ENCODE data around the gene OSGEP.

OSGEP gene

GRCh38 chr14:20454516-20455354 is at the start of gene OSGEP, which contains the start of gene APEX1:
Gene OSGEP, minus strand, starts transcription at chr14:20454812. Its CDS starts 129 bp downstream, at chr14:20454683.
Gene APEX1, plus strand, starts transcription at chr14:20455226. Its CDS starts 420 bp downstream, at chr14:20455646.
- peak; percentile 99 for DNase-seq (ENCODE audit: low spot score)

- no peak for DNase-seq (ENCODE audit: low spot score)
Measured at GRCh38 chr14:20503898-20504297, 49.3 kb upstream of the OSGEP start.

DNA sequence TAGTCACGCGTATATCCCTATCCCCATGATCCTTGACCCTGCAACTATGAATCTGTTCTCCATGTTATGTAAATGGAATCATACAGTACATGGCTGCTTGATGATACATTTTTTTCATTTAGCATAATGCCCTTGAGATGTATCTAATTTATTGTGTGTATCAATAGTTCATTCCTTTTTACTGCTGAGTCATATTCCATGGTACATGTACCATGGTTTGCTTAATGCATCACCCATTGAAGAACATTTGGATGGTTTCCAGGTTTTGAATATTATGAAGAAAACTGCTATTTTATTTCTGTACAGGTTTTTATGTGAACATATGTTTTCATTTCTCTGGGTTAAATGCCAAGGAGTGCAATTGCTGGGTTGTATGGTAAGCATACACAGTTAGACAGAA is 46.7 kb upstream of the OSGEP start:
- no peak for DNase-seq (ENCODE audit: low spot score)

GRCh38 chr14:20499881-20500280 is 45.3 kb upstream of the OSGEP start:
- no peak for DNase-seq (ENCODE audit: low spot score)

GRCh38 chr14:20499108-20499507 is 44.5 kb upstream of the OSGEP start:
- no peak for DNase-seq (ENCODE audit: low spot score)

DNA sequence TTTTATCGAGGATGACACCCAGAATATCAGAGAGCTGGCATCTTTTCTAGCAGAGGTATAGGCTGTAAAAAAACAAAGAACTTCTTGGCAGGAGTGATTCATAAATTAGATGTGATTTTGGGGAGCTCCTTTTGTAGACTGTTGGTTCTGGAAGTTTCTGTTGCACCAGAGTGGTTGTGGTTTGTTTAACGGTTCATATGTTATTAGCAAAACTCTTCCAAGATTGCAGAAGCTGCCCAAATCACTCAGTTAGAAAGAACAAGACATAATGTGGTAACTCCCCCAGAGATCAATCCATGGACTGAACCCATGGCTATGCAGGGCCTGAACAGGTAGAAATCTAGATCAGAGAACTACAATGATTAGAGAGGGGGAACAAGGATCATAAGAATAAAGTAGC is 44.0 kb upstream of the OSGEP start:
- no peak for DNase-seq (ENCODE audit: low spot score)

GRCh38 chr14:20494935-20495766 is 40.5 kb upstream of the OSGEP start:
- no peak for DNase-seq (ENCODE audit: low spot score)

GRCh38 chr14:20493634-20494033 is 39.0 kb upstream of the OSGEP start:
- DNase-seq (ENCODE audit: low spot score): no peak

DNA sequence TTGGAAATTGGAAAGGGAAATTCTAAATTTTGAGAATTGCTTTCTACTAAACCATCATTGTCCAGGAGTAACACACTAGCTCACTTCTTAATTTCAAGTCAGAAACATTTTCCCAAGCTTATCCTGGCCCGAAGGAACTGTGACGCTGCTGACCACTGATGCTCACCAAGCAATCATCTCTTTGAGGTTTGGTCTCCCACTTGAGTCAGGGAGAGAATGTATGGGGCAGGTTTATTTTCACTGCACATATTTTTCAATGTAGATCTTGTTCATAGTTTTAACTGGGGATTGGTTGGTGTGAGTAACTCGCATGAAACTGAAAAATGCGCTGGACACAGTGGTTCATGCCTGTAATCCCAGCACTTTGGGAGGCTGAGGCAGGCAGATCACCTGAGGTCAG is 37.9 kb upstream of the OSGEP start:
- DNase-seq (ENCODE audit: low spot score): no peak

DNA sequence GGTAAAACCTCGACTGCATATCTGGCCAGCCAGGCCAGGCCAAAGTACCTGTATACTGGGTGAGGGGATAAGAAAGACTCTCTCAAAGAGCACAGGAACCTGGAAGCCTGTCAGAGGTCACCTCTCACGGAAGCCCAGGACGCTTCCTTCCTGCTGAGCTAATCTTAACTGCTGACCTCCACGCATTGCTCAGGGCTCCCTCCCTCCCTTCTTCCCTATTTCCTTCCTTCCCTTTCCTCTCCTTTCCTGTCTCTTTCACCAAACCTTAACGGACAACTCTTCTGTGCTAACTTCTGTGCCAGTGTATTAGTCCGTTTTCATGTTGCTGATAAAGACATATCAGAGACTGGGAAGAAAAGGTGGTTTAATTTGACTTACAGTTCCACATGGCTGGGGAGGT is 36.0 kb upstream of the OSGEP start:
- DNase-seq (ENCODE audit: low spot score): no peak

GRCh38 chr14:20489093-20489994 is 34.7 kb upstream of the OSGEP start:
- DNase-seq (ENCODE audit: low spot score): no peak

- DNase-seq (ENCODE audit: low spot score): no peak
Measured at GRCh38 chr14:20487396-20487725, 32.7 kb upstream of the OSGEP start.

DNA sequence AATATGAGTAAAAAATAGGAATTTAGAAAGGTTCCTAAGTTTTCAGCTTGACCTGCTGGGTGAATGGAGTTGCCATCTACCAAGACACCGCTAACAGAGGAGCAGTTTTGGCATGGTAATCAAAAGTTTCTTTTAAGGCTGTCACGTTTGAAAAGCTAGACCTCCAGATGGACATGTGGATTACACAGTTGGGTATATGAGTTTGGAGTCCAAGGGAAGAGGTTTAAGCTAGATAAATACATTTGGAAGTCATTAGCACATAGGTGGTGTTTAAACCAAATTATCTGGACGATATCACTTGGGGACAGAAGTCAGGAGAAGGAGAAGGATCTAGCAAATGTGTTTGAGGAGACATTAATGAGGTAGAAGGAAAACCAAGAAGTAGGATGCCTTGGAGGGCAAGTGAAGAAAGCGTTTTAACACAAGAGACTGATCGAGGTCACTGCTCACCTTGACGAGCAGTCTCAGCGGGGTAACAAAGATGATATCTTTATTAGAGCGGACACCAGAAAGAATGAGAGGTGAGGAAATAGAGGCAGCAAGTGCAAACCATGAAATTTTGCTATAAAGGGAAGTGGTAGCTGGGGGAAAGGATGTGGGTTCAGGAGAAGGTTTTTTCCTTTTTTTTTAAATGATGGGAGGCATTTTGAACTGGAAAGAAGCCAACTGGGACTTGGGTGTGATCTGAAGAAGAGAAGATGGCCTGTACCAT is 32.2 kb upstream of the OSGEP start:
- DNase-seq (ENCODE audit: low spot score): no peak

- no peak for DNase-seq (ENCODE audit: low spot score)
Measured at GRCh38 chr14:20485900-20486299, 31.3 kb upstream of the OSGEP start.

- no peak for DNase-seq (ENCODE audit: low spot score)
Measured at GRCh38 chr14:20482382-20482781, 27.8 kb upstream of the OSGEP start.

- no peak for DNase-seq (ENCODE audit: low spot score)
Measured at GRCh38 chr14:20478894-20479293, 24.3 kb upstream of the OSGEP start.

DNA sequence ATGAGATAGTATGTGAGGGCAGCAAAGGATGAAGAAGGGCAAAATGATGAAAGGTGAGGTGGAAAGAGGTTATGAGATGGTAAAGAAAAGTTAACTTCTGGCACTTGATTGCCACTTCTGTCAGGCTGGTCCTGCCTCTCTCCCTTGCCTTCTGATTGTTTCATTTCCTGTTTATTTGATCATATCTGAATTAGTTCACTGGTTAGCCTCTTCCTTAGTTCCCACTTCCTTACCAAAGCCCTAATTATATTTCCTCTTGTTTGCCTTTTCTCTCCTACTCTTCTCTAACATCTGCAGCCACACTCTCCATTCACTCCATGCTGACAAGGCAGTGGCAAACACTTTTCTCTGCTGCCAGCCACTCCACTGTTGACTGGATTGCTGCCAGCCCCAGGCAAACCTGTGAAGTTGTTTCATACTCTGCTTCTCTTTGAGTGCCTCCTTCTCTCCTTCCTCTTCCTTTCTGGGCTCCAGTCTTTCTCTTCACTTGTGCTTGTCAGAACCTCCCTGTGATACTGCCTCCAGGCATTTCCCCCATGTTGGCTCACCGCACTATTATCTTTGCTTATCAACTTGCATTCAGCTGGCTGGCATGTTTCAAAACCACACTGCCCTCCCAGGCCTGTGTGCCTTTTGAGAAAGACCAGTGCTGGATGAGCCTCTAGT is 22.7 kb upstream of the OSGEP start:
- no peak for DNase-seq (ENCODE audit: low spot score)

DNA sequence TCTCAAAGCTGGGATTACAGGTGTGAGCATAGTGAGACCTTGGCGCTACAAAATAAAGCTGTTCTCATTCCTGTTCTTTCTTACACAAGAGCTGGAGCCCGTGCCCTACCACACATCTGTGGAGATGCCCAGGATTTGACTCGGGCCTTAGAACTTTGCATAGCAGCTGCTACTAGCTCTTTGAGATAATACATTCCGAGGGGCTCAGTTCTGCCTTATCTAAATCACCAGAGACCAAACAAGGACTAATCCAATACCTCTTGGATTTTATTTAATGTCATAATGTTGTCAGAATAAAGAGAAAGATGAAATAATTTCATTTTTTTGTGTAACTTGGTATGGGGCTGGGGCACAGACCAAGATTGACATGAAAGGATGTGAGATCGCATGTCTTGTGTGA is 22.2 kb upstream of the OSGEP start:
- DNase-seq (ENCODE audit: low spot score): no peak

GRCh38 chr14:20472536-20473169 is 18.0 kb upstream of the OSGEP start:
- no peak for DNase-seq (ENCODE audit: low spot score)

DNA sequence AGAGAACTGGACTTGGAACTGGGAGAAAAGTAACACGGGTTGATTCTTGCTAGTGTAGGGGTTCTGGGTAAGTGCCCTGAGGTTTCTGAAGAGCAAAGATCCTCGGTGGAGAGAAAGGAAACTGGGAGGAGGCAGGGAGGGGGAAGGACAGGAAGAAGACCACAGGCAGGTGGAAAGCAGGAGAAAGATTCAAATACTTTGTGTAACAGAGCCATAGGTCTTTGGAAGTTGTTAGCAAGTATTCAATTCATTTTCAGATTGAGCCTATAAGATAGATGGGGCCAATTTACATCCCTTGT is 15.9 kb upstream of the OSGEP start:
- DNase-seq (ENCODE audit: low spot score): no peak

Measured in ecto neural progenitor cell (in vitro differentiated cells).